ENCODE measurements around the gene IFI6.

The IFI6 gene

DNA sequence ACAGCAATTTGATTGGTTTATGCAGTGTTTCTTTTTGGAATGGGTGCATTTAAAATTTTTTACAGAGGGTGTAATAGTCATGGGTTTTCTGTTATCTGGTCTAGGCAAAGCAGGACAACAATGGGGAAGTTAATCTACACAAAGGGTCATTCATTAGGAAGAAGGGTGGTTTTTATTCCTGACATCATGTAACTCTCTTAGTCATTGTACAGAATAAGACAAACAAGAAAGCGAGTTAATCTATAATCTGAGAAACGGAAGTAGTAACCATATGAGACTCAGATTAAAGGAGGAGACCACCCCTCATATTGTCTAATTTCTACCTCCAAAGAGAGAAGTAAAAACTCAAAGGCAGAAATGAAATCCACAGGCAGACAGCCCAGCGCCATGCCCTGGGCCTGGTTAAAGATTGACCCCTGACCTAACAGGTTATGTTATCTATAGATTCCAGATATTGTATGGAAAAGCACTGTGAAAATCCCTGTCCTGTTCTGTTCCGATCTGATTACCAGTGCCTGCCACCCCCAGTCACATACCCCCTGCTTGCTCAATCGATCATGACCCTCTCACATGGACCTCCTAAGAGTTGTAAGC lies 10.5 kb upstream of the IFI6 start:
- no peak for TF ChIP-seq NFIC (IDR thresholded peaks at IDR 0.05)
- no peak for TF ChIP-seq TAF1 (IDR thresholded peaks at IDR 0.05; ENCODE audit: low read depth)
- TF ChIP-seq TEAD4 (IDR thresholded peaks at IDR 0.05), result no peak
- TF ChIP-seq RAD21 (IDR thresholded peaks at IDR 0.05; ENCODE audit: low read depth), result no peak
- TF ChIP-seq YY1 (IDR thresholded peaks at IDR 0.05; ENCODE audit: low read depth), result no peak
- TF ChIP-seq CEBPB (IDR thresholded peaks at IDR 0.05), result no peak
- TF ChIP-seq, protein P1, sequence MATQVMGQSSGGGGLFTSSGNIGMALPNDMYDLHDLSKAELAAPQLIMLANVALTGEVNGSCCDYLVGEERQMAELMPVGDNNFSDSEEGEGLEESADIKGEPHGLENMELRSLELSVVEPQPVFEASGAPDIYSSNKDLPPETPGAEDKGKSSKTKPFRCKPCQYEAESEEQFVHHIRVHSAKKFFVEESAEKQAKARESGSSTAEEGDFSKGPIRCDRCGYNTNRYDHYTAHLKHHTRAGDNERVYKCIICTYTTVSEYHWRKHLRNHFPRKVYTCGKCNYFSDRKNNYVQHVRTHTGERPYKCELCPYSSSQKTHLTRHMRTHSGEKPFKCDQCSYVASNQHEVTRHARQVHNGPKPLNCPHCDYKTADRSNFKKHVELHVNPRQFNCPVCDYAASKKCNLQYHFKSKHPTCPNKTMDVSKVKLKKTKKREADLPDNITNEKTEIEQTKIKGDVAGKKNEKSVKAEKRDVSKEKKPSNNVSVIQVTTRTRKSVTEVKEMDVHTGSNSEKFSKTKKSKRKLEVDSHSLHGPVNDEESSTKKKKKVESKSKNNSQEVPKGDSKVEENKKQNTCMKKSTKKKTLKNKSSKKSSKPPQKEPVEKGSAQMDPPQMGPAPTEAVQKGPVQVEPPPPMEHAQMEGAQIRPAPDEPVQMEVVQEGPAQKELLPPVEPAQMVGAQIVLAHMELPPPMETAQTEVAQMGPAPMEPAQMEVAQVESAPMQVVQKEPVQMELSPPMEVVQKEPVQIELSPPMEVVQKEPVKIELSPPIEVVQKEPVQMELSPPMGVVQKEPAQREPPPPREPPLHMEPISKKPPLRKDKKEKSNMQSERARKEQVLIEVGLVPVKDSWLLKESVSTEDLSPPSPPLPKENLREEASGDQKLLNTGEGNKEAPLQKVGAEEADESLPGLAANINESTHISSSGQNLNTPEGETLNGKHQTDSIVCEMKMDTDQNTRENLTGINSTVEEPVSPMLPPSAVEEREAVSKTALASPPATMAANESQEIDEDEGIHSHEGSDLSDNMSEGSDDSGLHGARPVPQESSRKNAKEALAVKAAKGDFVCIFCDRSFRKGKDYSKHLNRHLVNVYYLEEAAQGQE (IDR thresholded peaks at IDR 0.05; ENCODE audit: low read depth), result no peak
- TF ChIP-seq, protein P2, sequence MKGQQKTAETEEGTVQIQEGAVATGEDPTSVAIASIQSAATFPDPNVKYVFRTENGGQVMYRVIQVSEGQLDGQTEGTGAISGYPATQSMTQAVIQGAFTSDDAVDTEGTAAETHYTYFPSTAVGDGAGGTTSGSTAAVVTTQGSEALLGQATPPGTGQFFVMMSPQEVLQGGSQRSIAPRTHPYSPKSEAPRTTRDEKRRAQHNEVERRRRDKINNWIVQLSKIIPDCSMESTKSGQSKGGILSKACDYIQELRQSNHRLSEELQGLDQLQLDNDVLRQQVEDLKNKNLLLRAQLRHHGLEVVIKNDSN (IDR thresholded peaks at IDR 0.05), result no peak
- no peak for TF ChIP-seq MAX (IDR thresholded peaks at IDR 0.05)

GRCh38 chr1:27678747-27679146 lies 6.8 kb upstream of the IFI6 start:
- TF ChIP-seq CREB1 (IDR thresholded peaks at IDR 0.05; ENCODE audit: low read depth) (no peak), EP300 (IDR thresholded peaks at IDR 0.05; ENCODE audit: borderline replicate concordance) (no peak), TCF12 (IDR thresholded peaks at IDR 0.05; ENCODE audit: low read depth) (no peak), NFIC (IDR thresholded peaks at IDR 0.05) (no peak), EGR1 (IDR thresholded peaks at IDR 0.05) (no peak), MAX (IDR thresholded peaks at IDR 0.05) (no peak), CEBPB (IDR thresholded peaks at IDR 0.05) (no peak), YY1 (IDR thresholded peaks at IDR 0.05; ENCODE audit: low read depth) (no peak), ZBTB7A (IDR thresholded peaks at IDR 0.05; ENCODE audit: low read depth) (no peak)
- TF ChIP-seq, protein P2 (IDR thresholded peaks at IDR 0.05), result no peak
- TF ChIP-seq, protein P1 (IDR thresholded peaks at IDR 0.05; ENCODE audit: low read depth), result no peak

DNA sequence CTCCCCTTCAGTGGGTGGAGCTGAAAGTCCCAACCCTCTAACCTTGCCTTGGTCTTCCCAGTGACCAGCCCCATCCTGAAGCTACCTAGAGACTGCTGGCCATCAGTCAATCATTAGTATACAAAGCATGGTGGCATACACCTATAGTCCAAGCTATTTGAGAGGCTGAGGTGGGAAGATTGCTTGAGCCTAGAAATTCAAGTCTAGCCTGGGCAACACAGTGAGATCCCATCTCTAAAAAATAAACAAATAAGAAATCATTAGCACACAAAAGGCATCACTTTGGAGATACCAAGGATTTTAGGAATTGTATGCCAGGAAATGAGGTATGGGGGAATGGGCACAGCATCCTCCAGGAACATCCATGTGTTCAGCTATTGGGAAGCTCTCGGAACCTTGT lies 4.4 kb upstream of the IFI6 start:
- TF ChIP-seq TAF1 (IDR thresholded peaks at IDR 0.05; ENCODE audit: low read depth) (no peak), TCF12 (IDR thresholded peaks at IDR 0.05; ENCODE audit: low read depth) (no peak), CREB1 (IDR thresholded peaks at IDR 0.05; ENCODE audit: low read depth) (no peak), EP300 (IDR thresholded peaks at IDR 0.05; ENCODE audit: borderline replicate concordance) (no peak), ZBTB7A (IDR thresholded peaks at IDR 0.05; ENCODE audit: low read depth) (no peak)
- TF ChIP-seq, protein P1 (IDR thresholded peaks at IDR 0.05; ENCODE audit: low read depth), result no peak
- TF ChIP-seq, protein P2 (IDR thresholded peaks at IDR 0.05), result no peak

- TF ChIP-seq, protein P1 (IDR thresholded peaks at IDR 0.05; ENCODE audit: low read depth), result no peak
- TF ChIP-seq TAF1 (IDR thresholded peaks at IDR 0.05; ENCODE audit: low read depth) (no peak), FOXM1 (IDR thresholded peaks at IDR 0.05; ENCODE audit: borderline replicate concordance, low read depth) (no peak), TEAD4 (IDR thresholded peaks at IDR 0.05) (no peak), ZBTB7A (IDR thresholded peaks at IDR 0.05; ENCODE audit: low read depth) (no peak), MAX (IDR thresholded peaks at IDR 0.05) (no peak), CREB1 (IDR thresholded peaks at IDR 0.05; ENCODE audit: low read depth) (no peak), NFIC (IDR thresholded peaks at IDR 0.05) (no peak), TCF12 (IDR thresholded peaks at IDR 0.05; ENCODE audit: low read depth) (no peak), EP300 (IDR thresholded peaks at IDR 0.05; ENCODE audit: borderline replicate concordance) (no peak), CEBPB (IDR thresholded peaks at IDR 0.05) (no peak), YY1 (IDR thresholded peaks at IDR 0.05; ENCODE audit: low read depth) (no peak), EGR1 (IDR thresholded peaks at IDR 0.05) (no peak), RAD21 (IDR thresholded peaks at IDR 0.05; ENCODE audit: low read depth) (no peak)
- TF ChIP-seq, protein P2 (IDR thresholded peaks at IDR 0.05), result no peak
Observed at GRCh38 chr1:27672750-27673112, 739 bp upstream of the IFI6 start.
